ENCODE results near the gene DAPK2.

The DAPK2 gene

GRCh38 chr15:64048781-64049460 lies 2.6 kb upstream of the DAPK2 start:
- peaks cover 4 to 21% of the 10 kb centered on the region in 2 experiments for H3K4me1 ChIP-seq (ENCODE audit: control insufficient read depth in 1 of 2, insufficient read depth in 2 of 2, low read length in 2 of 2)
- H3K79me1 ChIP-seq (ENCODE audit: low read length): peaks cover 6% of the 10 kb centered on the region

GRCh38 chr15:64045774-64046420 lies 388 bp downstream of the DAPK2 start:
- peaks cover 6% of the 10 kb centered on the region for H3K79me1 ChIP-seq (ENCODE audit: low read length)
- no peak overlapping the region for H2BK5ac ChIP-seq (ENCODE audit: low read depth, low read length, poor library complexity)
- no peak overlapping the region for H3K9ac ChIP-seq (ENCODE audit: low read length)
- H3K14ac ChIP-seq (ENCODE audit: low read length): peak overlapping the region; percentile 28
- peaks cover 3% of the 10 kb centered on the region for H3K27me3 ChIP-seq (ENCODE audit: insufficient read depth, low read length)
- H3K18ac ChIP-seq (ENCODE audit: low read length): peak overlapping the region; percentile 30
- H2BK120ac ChIP-seq (ENCODE audit: insufficient read depth, low read length, poor library complexity): peak overlapping the region; percentile 56
- peak overlapping the region; percentile 24 for H2AFZ ChIP-seq (ENCODE audit: insufficient read depth, low read length, poor library complexity)
- DNase-seq: peak in 1 of 2 donors; percentile 2
- H3K4me3 ChIP-seq (ENCODE audit: low read depth, low read length): peak overlapping the region; percentile 72
- no peak overlapping the region for H2AK5ac ChIP-seq (ENCODE audit: low read length)
- H3K4me2 ChIP-seq (ENCODE audit: low read length): peak overlapping the region; percentile 59
- H2BK12ac ChIP-seq (ENCODE audit: low read length): no peak overlapping the region
- H4K8ac ChIP-seq (ENCODE audit: low read depth, low read length): peak overlapping the region; percentile 13
- H3K4ac ChIP-seq (ENCODE audit: low read depth, low read length): peak overlapping the region; percentile 13
- no peak overlapping the region for H4K12ac ChIP-seq (ENCODE audit: low read depth, low read length)
- H3K79me2 ChIP-seq (ENCODE audit: control insufficient read depth, insufficient read depth, low read length, poor library complexity): no peaks in the 10 kb centered on the region
- H4K91ac ChIP-seq (ENCODE audit: low read depth, low read length): peak overlapping the region; percentile 32
- no CpG with 5 or more reads among the region's 76 CpGs for WGBS (ENCODE audit: extremely low coverage, insufficient coverage, insufficient read length)
- no peak overlapping the region for H3K23ac ChIP-seq (ENCODE audit: low read length)
- H3K9me3 ChIP-seq (ENCODE audit: insufficient read depth, low read depth, low read length): peaks cover 3% of the 10 kb centered on the region
- no peaks in the 10 kb centered on the region for H3K36me3 ChIP-seq (ENCODE audit: control insufficient read depth in 1 of 2, insufficient read depth in 2 of 2, low read length in 2 of 2)
- H3K27ac ChIP-seq (ENCODE audit: low read depth, low read length): no peak overlapping the region
- H3K4me1 ChIP-seq (ENCODE audit: control insufficient read depth in 1 of 2, insufficient read depth in 2 of 2, low read length in 2 of 2): peaks cover 4 to 14% of the 10 kb centered on the region in 2 experiments

More at GRCh38 chr15:64048781-64049460, 2.6 kb upstream of the DAPK2 start:
- H4K12ac ChIP-seq (ENCODE audit: low read depth, low read length): no peak overlapping the region
- H2BK120ac ChIP-seq (ENCODE audit: insufficient read depth, low read length, poor library complexity): no peak overlapping the region
- no peaks in the 10 kb centered on the region for H3K79me2 ChIP-seq (ENCODE audit: control insufficient read depth, insufficient read depth, low read length, poor library complexity)
- H3K9me3 ChIP-seq (ENCODE audit: insufficient read depth, low read depth, low read length): peaks cover 4% of the 10 kb centered on the region
- no peak overlapping the region for H3K4me3 ChIP-seq (ENCODE audit: low read depth, low read length)
- peaks cover under 1% of the 10 kb centered on the region for H3K27me3 ChIP-seq (ENCODE audit: insufficient read depth, low read length)
- no CpG with 5 or more reads among the region's 1 CpG for WGBS (ENCODE audit: extremely low coverage, insufficient coverage, insufficient read length)
- no peak overlapping the region for H3K4ac ChIP-seq (ENCODE audit: low read depth, low read length)
- H3K9ac ChIP-seq (ENCODE audit: low read length): no peak overlapping the region
- no peaks in the 10 kb centered on the region for H3K36me3 ChIP-seq (ENCODE audit: control insufficient read depth in 1 of 2, insufficient read depth in 2 of 2, low read length in 2 of 2)
- H3K14ac ChIP-seq (ENCODE audit: low read length): no peak overlapping the region
- H4K8ac ChIP-seq (ENCODE audit: low read depth, low read length): no peak overlapping the region
- H4K91ac ChIP-seq (ENCODE audit: low read depth, low read length): no peak overlapping the region
- H3K23ac ChIP-seq (ENCODE audit: low read length): no peak overlapping the region
- H3K27ac ChIP-seq (ENCODE audit: low read depth, low read length): no peak overlapping the region
- no peak overlapping the region for H3K18ac ChIP-seq (ENCODE audit: low read length)
- no peak for DNase-seq
- no peak overlapping the region for H2BK5ac ChIP-seq (ENCODE audit: low read depth, low read length, poor library complexity)
- H2AK5ac ChIP-seq (ENCODE audit: low read length): no peak overlapping the region
- no peak overlapping the region for H2BK12ac ChIP-seq (ENCODE audit: low read length)
- no peak overlapping the region for H2AFZ ChIP-seq (ENCODE audit: insufficient read depth, low read length, poor library complexity)
- H3K4me2 ChIP-seq (ENCODE audit: low read length): no peak overlapping the region

GRCh38 chr15:64045101-64045435 lies 1.2 kb downstream of the DAPK2 start:
- Histone ChIP-seq H3K27me3 (ENCODE audit: insufficient read depth, low read length) (peaks cover 3% of the 10 kb centered on the region), H2BK120ac (ENCODE audit: insufficient read depth, low read length, poor library complexity) (no peak overlapping the region), H3K23ac (ENCODE audit: low read length) (no peak overlapping the region), H3K4me1 (ENCODE audit: control insufficient read depth in 1 of 2, insufficient read depth in 2 of 2, low read length in 2 of 2) (peaks cover 4 to 9% of the 10 kb centered on the region in 2 experiments), H3K4ac (ENCODE audit: low read depth, low read length) (no peak overlapping the region), H3K36me3 (ENCODE audit: control insufficient read depth in 1 of 2, insufficient read depth in 2 of 2, low read length in 2 of 2) (no peaks in the 10 kb centered on the region), H3K4me3 (ENCODE audit: low read depth, low read length) (no peak overlapping the region), H2AFZ (ENCODE audit: insufficient read depth, low read length, poor library complexity) (no peak overlapping the region), H3K79me2 (ENCODE audit: control insufficient read depth, insufficient read depth, low read length, poor library complexity) (no peaks in the 10 kb centered on the region), H3K18ac (ENCODE audit: low read length) (no peak overlapping the region), H2BK5ac (ENCODE audit: low read depth, low read length, poor library complexity) (no peak overlapping the region), H3K14ac (ENCODE audit: low read length) (no peak overlapping the region), H3K79me1 (ENCODE audit: low read length) (peaks cover 6% of the 10 kb centered on the region), H4K8ac (ENCODE audit: low read depth, low read length) (no peak overlapping the region), H2BK12ac (ENCODE audit: low read length) (no peak overlapping the region), H3K9me3 (ENCODE audit: insufficient read depth, low read depth, low read length) (peaks cover 3% of the 10 kb centered on the region), H3K27ac (ENCODE audit: low read depth, low read length) (no peak overlapping the region), H3K9ac (ENCODE audit: low read length) (no peak overlapping the region), H4K91ac (ENCODE audit: low read depth, low read length) (no peak overlapping the region), H4K12ac (ENCODE audit: low read depth, low read length) (no peak overlapping the region), H2AK5ac (ENCODE audit: low read length) (no peak overlapping the region), H3K4me2 (ENCODE audit: low read length) (no peak overlapping the region)
- no CpG with 5 or more reads among the region's 5 CpGs for WGBS (ENCODE audit: extremely low coverage, insufficient coverage, insufficient read length)
- DNase-seq: no peak

GRCh38 chr15:64044300-64045100 lies 1.8 kb downstream of the DAPK2 start:
- H3K79me1 ChIP-seq (ENCODE audit: low read length): peaks cover 6% of the 10 kb centered on the region
- H3K4me2 ChIP-seq (ENCODE audit: low read length): no peak overlapping the region

More at GRCh38 chr15:64044300-64045100, 1.8 kb downstream of the DAPK2 start:
- Histone ChIP-seq H3K4ac (ENCODE audit: low read depth, low read length) (no peak overlapping the region), H3K27ac (ENCODE audit: low read depth, low read length) (no peak overlapping the region), H2BK120ac (ENCODE audit: insufficient read depth, low read length, poor library complexity) (no peak overlapping the region), H2AFZ (ENCODE audit: insufficient read depth, low read length, poor library complexity) (no peak overlapping the region), H3K23ac (ENCODE audit: low read length) (peak overlapping the region; percentile 46), H3K27me3 (ENCODE audit: insufficient read depth, low read length) (peaks cover 3% of the 10 kb centered on the region), H3K18ac (ENCODE audit: low read length) (no peak overlapping the region), H4K91ac (ENCODE audit: low read depth, low read length) (no peak overlapping the region), H2AK5ac (ENCODE audit: low read length) (no peak overlapping the region), H3K4me3 (ENCODE audit: low read depth, low read length) (no peak overlapping the region), H3K14ac (ENCODE audit: low read length) (no peak overlapping the region), H3K9ac (ENCODE audit: low read length) (no peak overlapping the region), H4K12ac (ENCODE audit: low read depth, low read length) (no peak overlapping the region), H2BK12ac (ENCODE audit: low read length) (no peak overlapping the region), H3K36me3 (ENCODE audit: control insufficient read depth in 1 of 2, insufficient read depth in 2 of 2, low read length in 2 of 2) (no peaks in the 10 kb centered on the region), H3K79me2 (ENCODE audit: control insufficient read depth, insufficient read depth, low read length, poor library complexity) (no peaks in the 10 kb centered on the region), H2BK5ac (ENCODE audit: low read depth, low read length, poor library complexity) (no peak overlapping the region), H4K8ac (ENCODE audit: low read depth, low read length) (no peak overlapping the region), H3K4me1 (ENCODE audit: control insufficient read depth in 1 of 2, insufficient read depth in 2 of 2, low read length in 2 of 2) (peaks cover 4 to 9% of the 10 kb centered on the region in 2 experiments), H3K9me3 (ENCODE audit: insufficient read depth, low read depth, low read length) (peaks cover 3% of the 10 kb centered on the region)
- DNase-seq: no peak
- no CpG with 5 or more reads among the region's 7 CpGs for WGBS (ENCODE audit: extremely low coverage, insufficient coverage, insufficient read length)
